HUDEP-2 (cell line): ENCODE results near the gene SMIM29.
A peak's percentile ranks its signal among the peaks of the same experiment; 100 is the strongest.

Source experiments
- DNase-seq, 76 experiments: peaks; one replicate each; lab custom pipeline; 2025; ENCODE audit not compliant: unreplicated experiment in 76 of 76; lab: John Stamatoyannopoulos, UW

SMIM29 gene

GRCh38 chr6:34242252-34243130, 6.3 kb downstream of the SMIM29 start:
- no peak for DNase-seq

GRCh38 chr6:34241351-34242215, 7.2 kb downstream of the SMIM29 start:
- DNase-seq = no peak

GRCh38 chr6:34240329-34241248, 8.2 kb downstream of the SMIM29 start:
- DNase-seq = peak in 12 of 76 experiments; percentile 19 to 48 (median 30)

GRCh38 chr6:34239893-34240292, 8.9 kb downstream of the SMIM29 start:
- DNase-seq = no peak

GRCh38 chr6:34239500-34239825, 9.3 kb downstream of the SMIM29 start:
- peak in 1 of 76 experiments; percentile 30 for DNase-seq

GRCh38 chr6:34238585-34239499, 10.0 kb downstream of the SMIM29 start:
- DNase-seq = peak in 2 of 76 experiments; percentile 56 to 62

- peak in 67 of 76 experiments; percentile 23 to 85 (median 71) for DNase-seq
Measured at GRCh38 chr6:34237722-34238584, 10.9 kb downstream of the SMIM29 start.

GRCh38 chr6:34237316-34237721, 11.5 kb downstream of the SMIM29 start:
- DNase-seq = peak in 4 of 76 experiments; percentile 32 to 49 (median 36)

- DNase-seq = peak in 75 of 76 experiments; percentile 66 to 96 (median 90)
Measured at GRCh38 chr6:34236443-34237315, 12.1 kb downstream of the SMIM29 start, which contains the start of gene HMGA1. Gene HMGA1 (plus strand): TSS chr6:34236873. CDS start chr6:34240781, 3,908 bp downstream.

- DNase-seq = peak in 42 of 76 experiments; percentile 37 to 91 (median 64)
Measured at GRCh38 chr6:34236131-34236442, 12.7 kb downstream of the SMIM29 start.

- DNase-seq = peak in 56 of 76 experiments; percentile 31 to 91 (median 64)
Measured at GRCh38 chr6:34235307-34236130, 13.3 kb downstream of the SMIM29 start.

GRCh38 chr6:34234667-34235306, 14.0 kb downstream of the SMIM29 start:
- DNase-seq = no peak

GRCh38 chr6:34233867-34234266, 14.9 kb downstream of the SMIM29 start:
- no peak for DNase-seq

- DNase-seq = no peak
Measured at GRCh38 chr6:34232901-34233300, 15.9 kb downstream of the SMIM29 start.

GRCh38 chr6:34231566-34232336, 17.1 kb downstream of the SMIM29 start:
- no peak for DNase-seq
